Skin of body (tissue), 2 donors: ENCODE measurements around the gene DGAT2L6. TPM values are rescaled to one million over a fixed set of nuclear protein-coding genes. Genes with fewer than 3 reads are reported as not detected.

Experiments
- DNase-seq: peaks from one replicate; lab custom pipeline; 2025; lab: John Stamatoyannopoulos, UW
- total RNA-seq: library from RNA; depleted of rRNA; stranded (reverse); fragments of >200 nt; gene quantifications from one replicate; pipeline ENCODE4 v1.2.3, GENCODE V29; 2014

The DGAT2L6 gene, protein sequence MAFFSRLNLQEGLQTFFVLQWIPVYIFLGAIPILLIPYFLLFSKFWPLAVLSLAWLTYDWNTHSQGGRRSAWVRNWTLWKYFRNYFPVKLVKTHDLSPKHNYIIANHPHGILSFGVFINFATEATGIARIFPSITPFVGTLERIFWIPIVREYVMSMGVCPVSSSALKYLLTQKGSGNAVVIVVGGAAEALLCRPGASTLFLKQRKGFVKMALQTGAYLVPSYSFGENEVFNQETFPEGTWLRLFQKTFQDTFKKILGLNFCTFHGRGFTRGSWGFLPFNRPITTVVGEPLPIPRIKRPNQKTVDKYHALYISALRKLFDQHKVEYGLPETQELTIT
- 12.4 TPM for total RNA-seq

DNA sequence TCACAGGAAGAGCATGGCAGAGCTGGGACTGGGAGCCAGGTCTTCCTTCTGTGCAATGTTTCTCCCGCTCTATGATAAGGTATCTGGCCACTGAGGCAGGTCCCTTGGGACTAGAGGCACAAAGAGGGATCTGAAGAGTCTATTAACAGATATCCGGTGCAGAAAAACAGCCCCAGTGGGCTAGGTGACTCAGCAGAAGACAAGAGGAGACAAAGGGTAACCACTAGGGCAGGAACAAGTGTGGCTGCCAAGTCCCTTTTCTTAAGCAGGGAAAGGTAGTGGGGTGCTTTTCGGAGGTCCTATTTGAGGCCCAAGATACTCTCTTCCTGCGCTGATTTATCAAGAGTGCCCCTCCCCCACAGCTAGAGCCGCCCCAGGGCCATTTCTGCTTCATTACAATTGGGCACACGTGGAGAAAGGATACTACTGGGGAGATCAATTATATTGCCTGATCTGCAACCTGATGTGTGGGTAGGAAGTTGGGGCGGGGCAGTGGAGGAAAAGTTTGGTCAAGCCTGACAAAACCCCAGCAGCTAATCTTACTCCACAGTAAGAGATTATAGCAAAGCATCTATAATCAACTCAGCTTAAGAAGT lies at the start of gene DGAT2L6:
Gene DGAT2L6 (plus strand): TSS at position 546 of the 596 bp plus-strand sequence. CDS start 100 bp downstream, outside the sequence.
- no peak for DNase-seq

DNA sequence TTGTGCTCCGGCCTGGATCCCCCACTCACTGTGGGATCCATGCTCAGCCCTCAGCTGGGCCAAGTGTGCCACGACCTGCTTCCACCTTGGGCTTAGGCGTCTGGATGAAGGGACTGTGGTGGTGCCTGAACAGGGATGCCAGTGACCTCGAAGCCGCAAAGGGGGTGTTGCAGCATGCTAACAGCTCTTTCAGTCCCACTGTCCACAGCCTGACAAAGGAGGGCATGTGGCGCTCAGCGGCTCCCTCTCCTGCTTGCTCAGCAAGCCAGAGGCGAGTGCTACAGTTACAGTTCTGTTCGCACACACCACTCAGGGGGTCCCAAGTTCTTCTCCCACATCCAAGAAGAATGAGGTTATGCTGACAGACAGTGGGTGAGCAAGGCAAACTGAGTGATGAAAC lies 49.2 kb upstream of the DGAT2L6 start:
- no peak for DNase-seq

DNA sequence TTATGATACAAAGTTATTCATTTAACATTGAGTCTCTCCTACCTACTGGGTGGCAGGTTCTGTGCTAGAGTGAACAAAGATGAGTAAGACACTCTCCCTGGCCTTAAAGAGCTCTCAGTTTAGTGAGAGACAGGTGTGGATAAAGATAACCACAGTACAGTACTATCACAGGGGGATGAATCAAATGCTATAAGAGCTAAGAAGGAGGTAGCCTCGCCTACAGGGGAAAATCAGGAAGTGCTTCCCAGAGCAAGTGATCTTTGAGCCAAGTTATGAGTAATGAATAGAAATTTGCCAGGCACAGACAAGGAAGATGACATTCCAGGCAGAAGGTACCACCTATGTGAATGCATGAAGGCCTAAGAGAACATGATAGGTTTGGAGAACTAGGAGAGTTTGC lies 47.5 kb upstream of the DGAT2L6 start:
- no peak for DNase-seq

DNA sequence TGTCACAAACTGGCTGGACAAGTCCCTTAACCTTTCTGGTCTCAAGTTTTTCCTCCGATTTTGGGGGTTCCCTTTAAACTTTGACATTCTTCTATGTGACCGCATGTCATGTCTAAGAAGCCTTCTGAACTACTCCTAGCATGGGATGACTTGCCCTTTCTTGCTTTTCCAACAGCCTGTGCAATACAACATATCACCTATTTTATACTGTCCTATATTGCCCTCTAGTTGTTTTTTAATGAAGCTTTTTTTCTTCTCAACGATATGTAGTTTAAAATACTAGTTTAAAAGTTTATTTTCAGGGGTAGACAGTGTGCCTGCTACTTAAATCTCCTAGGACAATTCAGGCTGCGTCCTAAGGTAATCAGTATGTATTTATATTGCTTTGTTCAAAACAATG lies 45.1 kb upstream of the DGAT2L6 start:
- DNase-seq, result no peak

DNA sequence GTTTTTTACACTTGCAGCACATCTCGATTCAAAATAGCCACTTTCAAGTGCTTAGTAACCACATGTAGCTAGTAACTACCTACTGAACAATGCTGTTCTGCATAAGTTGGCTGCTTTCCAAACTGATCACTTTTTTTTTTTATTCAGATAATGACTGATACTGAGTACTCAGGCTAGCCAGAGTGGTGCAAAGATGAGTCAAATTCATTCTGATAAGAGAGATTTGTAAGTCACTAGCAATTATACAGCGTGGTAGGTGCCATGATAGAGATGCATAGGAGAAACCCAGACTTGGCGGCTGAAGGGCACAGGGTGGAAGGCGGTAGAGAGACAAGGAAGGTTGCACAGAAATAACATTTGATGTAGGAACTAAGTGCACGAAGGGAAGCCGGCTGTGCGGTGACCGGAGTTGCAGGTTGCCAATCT lies 44.4 kb upstream of the DGAT2L6 start:
- DNase-seq, result peak; percentile 9

DNA sequence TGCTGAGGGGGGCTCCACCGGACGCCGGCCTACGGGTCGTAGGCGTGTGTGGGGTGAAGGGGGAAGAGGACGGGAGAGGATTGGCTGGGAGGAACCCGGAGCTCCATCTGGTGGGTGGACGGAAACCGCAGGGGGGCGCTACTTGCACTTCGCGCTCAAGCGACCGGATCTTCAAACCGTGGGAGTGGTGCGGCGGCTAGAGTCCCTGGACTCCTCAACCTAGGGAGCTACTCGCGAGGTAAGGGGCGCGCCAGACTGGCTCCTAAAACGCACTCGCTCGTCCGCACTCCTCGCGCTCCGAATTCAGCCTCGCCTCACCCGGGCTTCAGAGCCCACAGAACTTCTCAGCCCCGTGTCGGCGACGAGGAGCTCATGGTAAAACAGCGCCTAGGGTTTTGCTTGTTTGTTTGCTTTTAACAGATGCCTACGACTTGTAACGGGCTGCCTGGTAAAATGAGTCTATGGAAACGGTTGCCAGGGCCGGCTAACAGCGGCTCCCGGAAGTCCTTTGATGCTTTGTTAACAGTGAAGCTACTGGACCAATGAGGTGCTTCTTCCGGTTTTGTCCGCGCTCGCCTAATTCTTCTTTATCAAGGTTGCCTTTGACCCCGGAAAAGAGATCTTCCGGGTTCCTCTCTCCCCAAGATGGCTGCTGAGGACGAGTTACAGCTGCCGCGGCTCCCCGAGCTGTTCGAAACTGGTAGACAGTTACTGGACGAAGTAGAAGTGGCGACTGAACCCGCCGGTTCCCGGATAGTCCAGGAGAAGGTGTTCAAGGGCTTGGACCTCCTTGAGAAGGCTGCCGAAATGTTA lies 43.8 kb upstream of the DGAT2L6 start, which contains the start of gene IGBP1:
Gene IGBP1 (plus strand): TSS at position 145 of the 813 bp plus-strand sequence. CDS start 501 bp downstream, at position 646.
- peak; percentile 85 for DNase-seq

DNA sequence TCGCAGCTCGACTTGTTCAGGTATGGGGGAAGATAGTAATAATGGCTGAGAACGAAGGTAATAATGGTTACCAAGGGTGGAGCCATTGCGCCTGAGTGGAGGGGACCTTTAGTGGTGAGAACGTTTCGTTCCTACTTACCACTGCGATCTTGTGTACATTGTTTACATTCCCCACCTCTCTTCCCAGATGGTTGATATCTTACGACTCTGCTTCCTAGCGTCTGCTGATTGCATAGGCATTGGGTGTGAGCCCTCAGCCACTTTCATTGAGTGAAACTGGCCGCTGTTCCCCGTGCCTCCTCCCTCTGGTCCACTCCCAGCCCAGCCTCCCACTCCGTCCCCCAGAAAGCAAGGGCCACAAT lies 43.2 kb upstream of the DGAT2L6 start:
- no peak for DNase-seq

DNA sequence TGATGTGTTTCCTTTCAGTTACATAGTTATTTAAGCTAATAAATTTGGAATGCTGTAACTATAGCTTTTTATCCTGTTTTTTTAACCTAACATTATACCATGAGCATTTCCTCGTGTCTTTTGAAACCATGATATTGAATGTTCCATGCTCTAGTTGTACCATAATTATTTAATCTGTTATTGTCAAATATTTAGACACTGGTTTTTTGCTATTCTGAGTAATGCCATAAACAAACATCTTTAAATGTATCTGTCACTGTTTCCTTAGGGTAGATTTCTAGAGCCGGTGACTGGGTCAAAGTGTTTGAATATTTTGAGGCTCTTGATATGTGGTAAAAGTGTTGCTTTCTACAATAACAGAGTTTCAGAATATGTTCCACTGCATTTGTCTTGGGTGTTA lies 38.7 kb upstream of the DGAT2L6 start:
- no peak for DNase-seq

DNA sequence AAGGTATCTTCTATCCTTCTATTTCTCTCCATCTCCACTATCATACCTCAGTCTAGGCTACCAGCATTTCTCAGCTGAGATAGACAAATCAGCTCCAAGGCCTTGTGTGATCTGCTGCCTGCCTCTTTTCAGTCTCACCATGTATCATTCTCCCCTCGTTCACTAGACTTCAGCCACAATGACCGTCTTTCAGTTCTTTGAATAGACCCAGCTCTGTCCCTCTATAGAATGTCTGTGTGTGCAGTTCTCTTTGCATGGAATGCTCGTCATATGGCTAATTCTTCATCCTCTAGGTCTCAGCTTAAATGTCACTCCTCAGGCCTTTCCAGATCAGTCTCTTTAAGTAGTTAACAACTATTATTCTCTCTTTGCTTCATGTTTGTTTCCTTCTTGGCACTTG lies 37.5 kb upstream of the DGAT2L6 start:
- DNase-seq, result no peak

DNA sequence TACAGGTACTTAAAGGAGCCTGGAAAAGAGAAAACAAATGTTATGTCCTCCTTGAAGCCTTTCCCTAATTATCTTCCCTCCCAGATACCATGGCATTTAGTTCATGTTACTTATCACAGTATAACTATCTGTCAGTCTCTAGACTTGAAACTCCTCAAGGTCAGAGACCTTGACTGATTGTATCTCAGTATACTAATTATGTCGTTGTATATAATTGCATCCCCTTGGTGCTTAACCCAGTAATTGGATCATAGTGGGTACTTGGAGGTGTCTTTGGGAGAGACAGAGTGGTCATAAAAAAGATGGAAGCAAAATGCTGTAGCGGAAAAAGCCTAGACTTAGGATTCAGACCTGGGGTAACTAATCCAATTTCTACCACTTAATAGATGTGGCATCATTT lies 35.9 kb upstream of the DGAT2L6 start:
- no peak for DNase-seq

DNA sequence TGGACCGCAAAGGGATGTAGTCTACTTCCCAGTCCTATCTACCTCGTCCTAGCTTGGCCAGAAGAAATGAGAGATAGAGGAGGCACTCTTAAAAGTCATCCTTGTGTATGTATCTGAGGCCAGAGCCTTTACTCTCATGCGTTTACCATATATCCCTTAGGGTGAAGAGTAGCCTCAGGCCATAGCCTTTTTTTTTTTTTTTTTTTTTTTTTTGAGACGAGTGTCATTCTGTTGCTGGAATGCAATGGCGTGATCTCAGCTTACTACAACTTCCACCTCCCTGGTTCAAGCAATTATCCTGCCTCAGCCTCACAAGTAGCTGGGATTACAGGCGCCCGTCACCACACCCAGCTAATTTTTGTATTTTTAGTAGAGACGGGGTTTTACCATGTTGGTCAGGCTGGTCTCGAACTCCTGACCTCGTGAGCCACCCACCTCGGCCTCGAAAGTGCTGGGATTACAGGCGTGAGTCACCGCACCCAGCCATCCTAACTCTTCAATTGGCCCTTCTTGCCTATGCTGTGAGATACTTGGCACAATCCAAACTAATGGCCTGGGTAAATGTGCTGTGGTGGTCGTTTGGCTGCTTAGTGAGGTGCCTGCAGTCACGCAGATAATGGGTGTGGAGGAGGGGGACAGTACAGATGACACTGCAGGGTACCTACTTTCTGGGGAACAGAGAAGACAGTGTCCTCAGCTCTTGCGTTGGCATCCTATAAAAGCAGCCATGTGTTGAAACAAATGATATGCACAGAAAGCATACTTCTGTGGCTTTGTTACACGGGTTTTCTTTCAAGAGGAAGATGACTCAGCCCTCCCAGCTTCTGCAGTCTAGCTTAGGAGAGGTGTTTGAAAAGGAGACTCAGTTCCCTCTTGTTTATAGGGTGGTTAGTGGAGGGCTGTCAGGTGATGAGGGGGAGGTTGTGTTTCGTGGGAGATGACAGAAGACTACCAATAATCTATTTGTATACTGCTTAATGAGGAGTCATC lies 10.4 kb upstream of the DGAT2L6 start:
- DNase-seq, result no peak

DNA sequence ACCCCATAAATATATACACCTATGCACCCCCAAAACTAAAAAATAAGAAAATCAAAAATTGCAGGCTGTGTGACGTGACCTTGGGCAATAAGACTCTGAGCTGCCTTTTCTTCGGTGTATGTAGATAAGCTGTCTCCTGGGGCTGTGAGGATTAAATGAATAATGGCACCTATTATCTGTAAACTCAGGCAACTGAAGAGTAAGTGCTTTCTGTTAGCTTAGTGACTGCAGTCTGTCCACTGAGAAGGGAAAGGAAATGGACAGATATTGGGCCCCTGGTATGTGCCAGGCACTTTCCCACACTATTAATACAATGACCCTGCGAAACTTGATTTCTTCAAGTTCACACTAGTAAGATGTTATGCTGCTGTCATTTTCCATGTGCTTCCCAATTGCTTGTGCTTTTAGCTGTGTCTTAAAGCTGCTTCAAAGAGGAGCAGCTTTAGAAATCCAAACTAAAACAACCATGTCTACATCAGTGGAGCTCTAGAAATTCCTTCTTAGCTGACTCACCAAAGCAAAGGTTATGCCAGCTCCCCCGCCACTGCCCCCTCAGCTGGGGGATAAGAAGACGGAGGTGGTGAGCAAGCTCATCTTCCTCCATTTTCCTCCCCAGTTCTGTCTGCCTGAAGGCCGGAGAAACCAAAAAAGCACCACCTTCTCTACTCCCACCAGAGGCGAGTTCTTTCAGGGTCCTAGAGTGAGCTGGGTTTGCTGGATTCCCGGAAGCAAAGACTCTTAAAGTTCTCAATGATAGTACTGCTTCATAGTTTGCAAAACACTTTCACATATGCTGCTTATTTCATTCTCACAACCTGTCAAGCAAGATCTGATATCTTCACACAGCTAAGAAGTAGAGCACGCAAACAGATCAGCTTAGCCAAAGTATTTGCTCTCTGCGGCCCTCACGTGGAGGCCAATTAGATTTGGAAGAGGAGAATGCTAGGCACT lies 8.8 kb upstream of the DGAT2L6 start:
- DNase-seq, result no peak

DNA sequence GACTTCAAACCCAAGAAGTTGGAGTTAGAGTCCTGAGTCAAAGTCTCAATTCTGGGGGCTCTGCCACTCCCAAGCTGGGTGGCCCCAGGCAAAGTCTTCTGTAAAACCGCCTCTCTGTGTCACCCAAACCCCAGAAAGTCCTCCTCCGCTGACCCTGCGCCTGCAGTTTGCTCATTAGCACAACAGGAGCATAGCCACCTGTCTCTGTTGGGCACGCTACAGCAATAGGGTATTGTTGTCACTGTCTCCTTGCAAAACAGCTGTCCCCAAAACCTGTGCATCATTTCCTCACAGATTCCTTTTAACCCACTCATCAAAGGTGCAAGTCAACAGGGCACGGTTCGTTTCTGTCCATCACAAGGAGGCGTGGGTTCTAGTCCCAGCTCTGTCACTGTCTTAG lies 8.0 kb upstream of the DGAT2L6 start:
- no peak for DNase-seq

DNA sequence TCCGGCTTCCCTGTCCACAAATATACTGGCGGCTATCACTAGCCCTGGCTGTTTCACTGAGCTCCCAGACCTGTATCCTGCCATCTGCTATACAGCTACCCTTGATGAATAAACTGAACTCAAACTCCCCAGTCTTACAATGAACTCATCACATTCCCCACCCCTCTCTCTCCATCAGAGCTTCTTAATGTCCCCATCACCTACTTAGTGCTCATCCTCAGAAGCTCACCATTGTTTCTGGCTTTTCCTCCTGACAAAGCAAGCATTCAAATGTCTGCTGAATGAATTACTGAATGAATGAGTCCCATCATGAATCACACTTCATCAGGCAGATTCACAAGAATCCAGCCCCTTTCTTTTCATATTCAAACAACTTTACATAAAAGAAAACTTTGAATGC lies 5.7 kb upstream of the DGAT2L6 start:
- no peak for DNase-seq

DNA sequence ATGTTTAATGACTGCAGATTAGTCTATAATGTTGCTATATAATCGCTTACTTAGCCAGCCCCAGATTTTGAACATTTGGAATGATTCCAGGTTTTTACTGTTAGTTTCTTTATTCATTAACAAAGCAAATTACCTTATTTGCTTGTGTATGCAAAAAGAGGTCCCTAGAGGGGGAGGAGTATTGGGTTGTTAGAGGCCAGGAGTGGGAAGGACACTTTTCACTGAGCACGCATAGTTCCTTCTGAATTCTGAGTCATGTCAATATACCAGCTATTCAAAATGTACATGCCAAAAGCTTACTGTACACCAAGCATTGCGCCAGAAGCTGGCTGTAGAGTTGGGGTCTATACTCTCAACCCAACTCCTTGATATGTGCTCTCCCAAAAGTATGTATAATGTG lies 5.1 kb upstream of the DGAT2L6 start:
- no peak for DNase-seq

DNA sequence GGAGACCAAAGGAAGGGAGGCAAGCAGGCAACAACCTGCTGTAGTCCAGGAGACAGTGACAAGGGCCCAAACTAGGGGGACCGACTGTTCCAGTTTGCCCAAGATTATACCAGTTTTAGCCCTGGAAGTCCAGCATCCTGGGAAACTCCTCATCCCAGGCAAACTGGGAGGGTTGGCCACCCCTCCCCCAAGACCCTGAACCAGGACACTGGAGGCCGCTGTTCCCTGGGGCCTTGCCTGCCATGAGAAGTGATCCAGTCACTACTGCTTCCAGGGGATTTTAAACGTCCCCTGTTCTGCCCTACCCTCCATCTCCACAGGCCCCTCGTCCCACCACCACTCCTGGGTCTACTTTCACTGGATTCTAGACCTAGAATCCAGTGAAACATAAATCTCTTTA lies 4.3 kb upstream of the DGAT2L6 start:
- no peak for DNase-seq

DNA sequence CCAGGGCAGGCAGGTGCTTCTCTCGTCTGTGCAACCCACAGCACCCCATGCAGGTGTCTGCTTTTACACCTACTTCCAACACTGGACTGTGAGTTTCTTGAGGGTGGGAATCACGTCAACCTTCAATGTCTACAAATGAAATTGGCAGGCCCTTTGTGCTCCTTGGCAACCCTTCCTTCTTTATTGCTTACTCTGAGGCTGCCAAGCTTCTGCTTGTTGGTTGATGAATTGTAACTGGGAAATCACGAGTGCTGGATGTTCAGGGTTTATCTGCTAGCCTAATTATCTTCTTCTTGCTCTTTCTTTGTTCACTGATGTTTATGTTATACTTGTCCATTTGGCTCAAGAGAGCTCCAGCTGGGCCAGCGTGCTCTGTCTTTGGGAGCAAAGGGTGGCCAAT lies 2.5 kb upstream of the DGAT2L6 start:
- DNase-seq, result no peak

DNA sequence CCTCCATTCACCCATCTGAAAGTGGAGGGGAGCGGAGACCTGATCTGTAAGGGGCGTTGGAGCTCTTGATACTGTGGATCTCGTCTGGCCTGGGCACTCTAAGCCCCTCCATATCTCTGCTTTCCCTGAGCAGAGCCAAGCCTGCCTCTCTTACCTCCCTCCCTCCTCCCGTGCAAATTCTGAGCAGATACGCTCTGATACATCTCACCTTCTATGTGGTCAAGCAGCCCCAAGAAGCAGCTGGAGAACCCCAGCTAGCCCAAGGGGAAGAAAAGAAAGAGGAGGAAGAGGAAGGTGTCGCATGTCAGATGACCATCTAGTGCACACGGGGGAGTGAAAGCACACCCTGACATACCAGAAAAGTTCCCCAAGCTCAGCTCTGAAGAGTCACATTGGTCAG lies 1.9 kb upstream of the DGAT2L6 start:
- no peak for DNase-seq

DNA sequence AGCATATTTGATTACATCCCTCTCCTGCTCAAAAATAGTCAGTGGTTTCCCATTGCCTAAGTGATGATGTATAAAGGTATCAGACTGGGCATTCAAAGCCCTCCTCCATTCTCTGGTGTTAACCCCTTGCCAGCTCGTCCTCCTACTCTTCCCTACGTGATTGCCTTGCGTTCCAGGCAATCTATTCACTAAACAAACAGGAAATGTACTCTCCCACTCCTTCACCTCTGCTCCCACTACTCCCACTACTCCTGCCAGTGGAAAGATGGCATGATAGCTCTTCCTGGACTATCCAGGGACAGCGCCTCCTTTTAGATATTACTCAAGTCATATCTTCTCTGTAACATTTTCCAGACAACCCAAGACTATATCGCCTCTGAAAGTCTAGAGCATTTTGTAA lies 5.8 kb downstream of the DGAT2L6 start:
- DNase-seq, result no peak

DNA sequence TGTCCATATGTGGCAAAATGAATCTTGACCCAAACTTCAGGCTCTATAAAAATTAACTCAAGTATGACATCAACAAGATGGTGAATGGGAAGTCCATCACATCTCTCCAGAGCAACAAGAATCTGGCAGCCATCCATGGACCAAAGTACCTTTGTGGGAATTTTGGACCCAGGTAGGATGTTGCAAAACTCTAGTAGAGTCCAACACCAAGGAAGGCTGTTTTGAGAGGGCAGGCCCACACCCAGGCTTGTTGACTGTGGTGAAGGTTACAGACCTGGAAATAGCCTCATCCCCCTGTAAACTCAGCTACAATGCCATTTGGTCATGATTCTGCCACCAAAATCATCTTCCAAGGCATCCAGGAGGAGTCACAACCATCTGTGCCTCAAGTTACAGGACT lies 12.9 kb downstream of the DGAT2L6 start:
- DNase-seq, result no peak
